ENCODE measurements around the gene PPP2R5A.

DNA sequence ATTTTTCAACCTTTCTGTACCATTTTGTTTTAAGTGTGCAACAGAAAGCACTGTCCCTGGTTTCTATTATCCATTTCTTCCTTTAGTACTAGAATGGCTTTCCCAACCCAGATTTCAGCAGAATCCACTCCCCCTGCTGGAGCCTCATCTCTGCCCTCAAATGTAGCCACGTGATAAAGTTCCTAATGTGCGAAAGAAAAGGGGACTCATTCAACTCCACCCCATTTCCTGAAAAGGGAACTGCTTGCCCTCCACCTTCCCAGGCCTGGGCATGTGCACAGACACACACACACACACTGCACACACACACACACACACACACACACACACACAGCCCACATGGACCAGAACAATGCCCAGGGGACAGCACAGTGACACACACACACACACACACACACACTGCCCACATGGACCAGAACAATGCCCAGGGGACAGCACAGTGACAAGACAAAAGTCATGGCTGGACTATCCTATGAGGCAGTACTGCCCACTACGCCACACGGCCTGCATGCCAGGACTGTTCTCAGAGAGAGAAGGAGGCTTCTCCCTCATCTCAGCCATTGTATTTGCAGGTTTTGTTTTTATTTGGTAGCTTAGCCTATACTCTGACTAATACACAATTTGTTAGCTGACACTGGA is 96.3 kb downstream of the PPP2R5A start:
- TF ChIP-seq POLR2A (IDR thresholded peaks at IDR 0.05) (no peak), POLR2AphosphoS5 (IDR thresholded peaks at IDR 0.05) (no peak)
- TF ChIP-seq, protein P1, sequence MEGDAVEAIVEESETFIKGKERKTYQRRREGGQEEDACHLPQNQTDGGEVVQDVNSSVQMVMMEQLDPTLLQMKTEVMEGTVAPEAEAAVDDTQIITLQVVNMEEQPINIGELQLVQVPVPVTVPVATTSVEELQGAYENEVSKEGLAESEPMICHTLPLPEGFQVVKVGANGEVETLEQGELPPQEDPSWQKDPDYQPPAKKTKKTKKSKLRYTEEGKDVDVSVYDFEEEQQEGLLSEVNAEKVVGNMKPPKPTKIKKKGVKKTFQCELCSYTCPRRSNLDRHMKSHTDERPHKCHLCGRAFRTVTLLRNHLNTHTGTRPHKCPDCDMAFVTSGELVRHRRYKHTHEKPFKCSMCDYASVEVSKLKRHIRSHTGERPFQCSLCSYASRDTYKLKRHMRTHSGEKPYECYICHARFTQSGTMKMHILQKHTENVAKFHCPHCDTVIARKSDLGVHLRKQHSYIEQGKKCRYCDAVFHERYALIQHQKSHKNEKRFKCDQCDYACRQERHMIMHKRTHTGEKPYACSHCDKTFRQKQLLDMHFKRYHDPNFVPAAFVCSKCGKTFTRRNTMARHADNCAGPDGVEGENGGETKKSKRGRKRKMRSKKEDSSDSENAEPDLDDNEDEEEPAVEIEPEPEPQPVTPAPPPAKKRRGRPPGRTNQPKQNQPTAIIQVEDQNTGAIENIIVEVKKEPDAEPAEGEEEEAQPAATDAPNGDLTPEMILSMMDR (IDR thresholded peaks at IDR 0.05), result no peak
